Lower leg skin (tissue), 3 donors: ENCODE measurements around the gene SOAT2.

Experiments
- POLR2A ChIP-seq, 2 donors: fragments of 450-650 bp; IDR thresholded peaks; one replicate each; pipeline ENCODE4 v1.6.1; 2016 to 2017; ENCODE audit warnings: antibody characterized with exemption in 2 of 2, mild to moderate bottlenecking in 1 of 2, moderate library complexity in 1 of 2
- TF ChIP-seq, protein P1 (sequence below), 3 donors: fragments of 450-650 bp; IDR thresholded peaks; one replicate each; pipeline ENCODE4 v1.5.1; 2016; ENCODE audit warnings: antibody characterized with exemption in 3 of 3, mild to moderate bottlenecking in 3 of 3, moderate library complexity in 2 of 3

GRCh38 chr12:53152390-53152789, 49.1 kb downstream of the SOAT2 start:
- TF ChIP-seq, protein P1, sequence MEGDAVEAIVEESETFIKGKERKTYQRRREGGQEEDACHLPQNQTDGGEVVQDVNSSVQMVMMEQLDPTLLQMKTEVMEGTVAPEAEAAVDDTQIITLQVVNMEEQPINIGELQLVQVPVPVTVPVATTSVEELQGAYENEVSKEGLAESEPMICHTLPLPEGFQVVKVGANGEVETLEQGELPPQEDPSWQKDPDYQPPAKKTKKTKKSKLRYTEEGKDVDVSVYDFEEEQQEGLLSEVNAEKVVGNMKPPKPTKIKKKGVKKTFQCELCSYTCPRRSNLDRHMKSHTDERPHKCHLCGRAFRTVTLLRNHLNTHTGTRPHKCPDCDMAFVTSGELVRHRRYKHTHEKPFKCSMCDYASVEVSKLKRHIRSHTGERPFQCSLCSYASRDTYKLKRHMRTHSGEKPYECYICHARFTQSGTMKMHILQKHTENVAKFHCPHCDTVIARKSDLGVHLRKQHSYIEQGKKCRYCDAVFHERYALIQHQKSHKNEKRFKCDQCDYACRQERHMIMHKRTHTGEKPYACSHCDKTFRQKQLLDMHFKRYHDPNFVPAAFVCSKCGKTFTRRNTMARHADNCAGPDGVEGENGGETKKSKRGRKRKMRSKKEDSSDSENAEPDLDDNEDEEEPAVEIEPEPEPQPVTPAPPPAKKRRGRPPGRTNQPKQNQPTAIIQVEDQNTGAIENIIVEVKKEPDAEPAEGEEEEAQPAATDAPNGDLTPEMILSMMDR (IDR thresholded peaks at IDR 0.05) = no peak
- TF ChIP-seq POLR2A (IDR thresholded peaks at IDR 0.05) = no peak
